HG02973 (cell line): ENCODE data around the gene OR51B6.
"Not testable (repeated sequence)": the region's sequence is repeated elsewhere in the genome, so short reads cannot be mapped to it uniquely, and the experiment has no call there.

Experiments
- ATAC-seq: cut with Tn5 transposase; IDR thresholded peaks from one replicate; pipeline ENCODE4 v1.9.1; 2021; ENCODE audit warnings: moderate library complexity; ENCODE audit not compliant: unreplicated experiment

OR51B6 gene

DNA sequence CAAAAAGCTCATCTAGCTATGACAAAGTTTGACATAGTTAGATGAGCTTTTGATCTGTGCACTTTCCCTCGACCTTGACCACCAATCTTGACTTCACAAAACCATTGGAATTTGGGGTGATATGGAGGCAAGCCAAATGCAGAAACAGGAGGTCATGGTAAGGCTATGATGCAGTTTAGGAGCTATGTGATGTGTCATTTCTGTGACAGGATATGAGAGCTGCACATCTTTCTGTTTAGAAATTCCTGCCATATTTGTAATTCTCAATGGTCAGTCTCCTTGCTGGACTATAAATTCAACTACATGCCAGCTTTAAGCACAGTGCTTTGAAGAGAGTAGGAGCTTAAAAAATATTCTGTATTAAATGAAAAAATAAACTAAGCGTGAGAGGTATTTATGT, 12.9 kb downstream of the OR51B6 start:
- ATAC-seq = no peak

- ATAC-seq = not testable (repeated sequence)
Measured at GRCh38 chr11:5366365-5366764, 15.1 kb downstream of the OR51B6 start.

GRCh38 chr11:5366856-5367255, 15.5 kb downstream of the OR51B6 start:
- ATAC-seq = no peak

GRCh38 chr11:5367448-5368074, 16.3 kb downstream of the OR51B6 start:
- ATAC-seq = no peak

DNA sequence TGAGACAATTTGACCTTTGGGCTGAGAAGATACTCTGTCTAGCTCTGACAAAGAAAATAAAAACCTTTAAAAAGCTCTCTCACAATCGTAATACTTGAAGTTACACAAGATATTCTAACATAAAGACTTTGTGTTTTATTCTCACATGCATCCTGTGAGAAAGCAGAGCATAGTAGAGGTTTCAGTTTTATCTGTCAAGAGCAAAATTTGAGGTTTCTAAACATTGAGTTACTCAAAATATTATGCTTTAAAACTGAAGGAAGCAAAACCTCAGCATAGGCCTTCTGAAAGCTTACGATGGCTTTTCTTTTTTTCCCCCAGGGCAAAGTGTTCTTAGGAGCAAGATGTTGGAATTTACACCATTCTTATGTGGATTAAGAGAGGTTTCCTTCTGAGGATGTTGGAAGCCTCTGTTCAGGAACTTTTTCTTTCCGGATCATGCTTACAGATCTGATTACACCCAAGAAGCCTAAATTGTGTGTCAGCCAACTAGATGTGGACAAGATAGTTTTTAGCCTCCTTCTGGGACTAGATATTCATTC, 17.3 kb downstream of the OR51B6 start:
- no peak for ATAC-seq

DNA sequence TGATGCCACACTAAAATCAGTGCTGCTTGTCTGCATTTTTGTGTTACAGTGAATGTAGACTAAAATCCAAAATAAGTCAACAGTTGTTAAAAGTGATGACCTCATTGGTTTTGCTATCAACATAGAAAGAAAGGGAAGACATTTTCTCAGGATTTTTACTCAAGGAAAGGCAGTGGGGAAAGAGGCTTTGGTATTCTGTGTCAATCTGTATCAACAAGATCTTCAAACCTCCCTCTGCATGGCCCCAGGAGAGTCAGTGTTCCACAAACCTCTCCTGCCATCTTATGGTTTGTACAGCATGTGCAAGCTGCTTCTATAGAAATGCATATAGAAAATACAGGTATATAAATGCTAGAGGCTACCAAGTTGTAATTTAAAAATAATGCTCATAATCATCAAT, 18.5 kb downstream of the OR51B6 start:
- peak; percentile 58 for ATAC-seq

DNA sequence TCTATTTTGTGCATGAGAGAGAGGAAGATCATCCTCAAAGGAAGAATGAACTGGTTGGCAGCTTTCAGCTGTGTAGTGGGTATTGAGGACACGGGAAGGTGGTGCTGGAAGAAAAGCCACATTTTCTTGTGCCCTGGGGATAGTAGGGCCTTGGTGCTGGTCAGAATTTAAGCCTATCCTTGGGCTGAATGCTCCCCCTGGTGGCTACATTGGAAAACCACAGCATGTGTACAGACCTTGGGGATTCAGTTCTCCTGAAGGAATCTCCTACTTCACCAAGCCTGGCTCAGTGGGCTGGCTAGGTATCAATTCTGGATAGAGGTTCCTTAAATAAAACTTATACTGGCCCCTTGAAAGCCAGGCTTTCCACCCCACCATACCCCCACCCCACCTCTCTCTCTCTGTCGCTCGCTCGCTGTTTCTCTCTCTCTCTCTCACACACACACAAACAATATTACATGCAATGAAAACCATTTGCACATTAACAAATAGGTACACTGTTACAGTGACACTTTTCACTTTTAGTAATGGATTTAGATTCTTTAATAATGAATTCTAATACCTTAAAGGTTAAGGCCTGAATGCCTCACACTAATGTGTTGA, 29.5 kb downstream of the OR51B6 start:
- peak; percentile 78 for ATAC-seq

GRCh38 chr11:5383576-5383975, 32.3 kb downstream of the OR51B6 start, which contains the start of gene OR51M1:
Gene OR51M1 (plus strand): TSS chr11:5383812. CDS start chr11:5389399, 5,587 bp downstream.
- ATAC-seq = no peak

DNA sequence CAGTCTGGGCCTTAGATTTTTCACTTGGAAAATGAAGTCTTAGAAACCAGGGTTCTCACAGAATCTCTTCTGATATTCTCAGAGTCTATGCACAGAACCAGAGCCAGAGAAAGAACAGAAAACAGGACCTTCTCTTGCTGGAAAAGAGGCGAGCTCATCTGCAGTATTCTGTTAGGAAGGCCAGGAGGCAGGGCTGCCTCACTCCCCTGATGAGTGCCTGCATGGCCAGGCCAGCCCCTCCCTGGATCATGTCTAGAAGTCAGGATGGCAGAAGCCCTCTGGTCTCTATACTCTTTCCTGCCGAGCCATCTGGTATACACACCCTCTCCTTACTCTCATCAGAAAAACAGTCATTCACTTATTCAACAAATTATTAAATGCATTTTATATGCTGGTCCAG, 33.0 kb downstream of the OR51B6 start:
- ATAC-seq = no peak

DNA sequence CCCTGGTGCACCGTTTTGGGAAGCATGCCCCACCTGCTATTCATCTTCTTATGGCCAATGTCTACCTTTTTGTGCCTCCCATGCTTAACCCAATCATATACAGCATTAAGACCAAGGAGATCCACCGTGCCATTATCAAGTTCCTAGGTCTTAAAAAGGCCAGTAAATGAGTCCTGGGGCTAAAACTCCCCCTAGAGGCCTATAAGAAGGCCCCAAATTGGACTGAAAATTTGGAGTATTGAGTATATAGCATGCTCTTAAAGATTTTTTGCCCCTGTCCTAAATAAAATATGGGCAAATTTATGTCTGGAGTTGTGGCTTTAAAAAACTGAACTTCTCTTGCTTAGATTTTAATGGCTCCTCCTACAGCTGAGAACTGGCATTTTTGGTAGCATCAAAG, 38.9 kb downstream of the OR51B6 start:
- ATAC-seq = no peak

- no peak for ATAC-seq
Measured at GRCh38 chr11:5394091-5394490, 42.8 kb downstream of the OR51B6 start.

- no peak for ATAC-seq
Measured at GRCh38 chr11:5398936-5399335, 47.6 kb downstream of the OR51B6 start.
